GM18508 (cell line): ENCODE results near the gene ANXA10.

Source experiments
- ATAC-seq: cut with Tn5 transposase; IDR thresholded peaks from one replicate; pipeline ENCODE4 v1.9.1; 2021; ENCODE audit warnings: moderate number of reproducible peaks; ENCODE audit not compliant: insufficient read depth, unreplicated experiment

Gene ANXA10

GRCh38 chr4:168218645-168219044 lies 126.3 kb downstream of the ANXA10 start:
- no peak for ATAC-seq

DNA sequence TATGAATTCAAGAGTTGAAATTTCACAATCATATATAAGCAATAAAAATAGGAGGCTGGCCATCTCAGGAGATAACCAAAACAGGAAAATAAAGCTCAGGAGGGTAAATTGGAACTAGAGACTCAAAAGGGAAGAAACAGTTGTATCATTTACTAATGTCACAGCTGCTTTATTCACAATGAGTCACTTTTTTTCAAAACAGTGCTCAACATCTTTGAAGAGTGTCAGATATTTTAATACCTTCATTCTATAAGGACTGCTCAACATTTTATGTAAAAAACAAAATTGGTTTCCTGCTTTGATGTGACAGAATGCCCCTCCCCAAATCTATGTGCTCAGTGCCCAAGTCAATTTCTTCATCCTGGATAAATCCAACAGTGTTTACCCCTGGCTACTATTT lies 128.6 kb downstream of the ANXA10 start:
- ATAC-seq: no peak

DNA sequence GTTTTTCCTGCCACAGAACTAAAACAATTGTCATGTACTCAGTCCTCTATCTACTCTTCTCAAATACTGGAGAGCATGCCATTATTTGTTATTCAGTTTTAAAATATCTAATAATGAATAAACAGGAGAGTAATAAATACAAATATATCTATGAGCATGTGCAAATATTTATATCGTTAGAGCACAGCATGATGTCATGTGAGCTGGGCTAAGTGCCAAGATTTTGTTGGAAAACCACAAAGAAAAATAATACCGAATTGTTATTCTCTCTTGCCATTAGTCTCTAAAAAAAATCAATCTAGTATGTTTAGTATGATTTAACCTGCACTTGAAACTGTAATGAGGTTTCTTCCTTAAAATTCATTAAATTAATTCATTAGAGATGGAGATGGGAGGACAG lies 129.0 kb downstream of the ANXA10 start:
- ATAC-seq: no peak
